ENCODE data around the gene PHF14.

DNA sequence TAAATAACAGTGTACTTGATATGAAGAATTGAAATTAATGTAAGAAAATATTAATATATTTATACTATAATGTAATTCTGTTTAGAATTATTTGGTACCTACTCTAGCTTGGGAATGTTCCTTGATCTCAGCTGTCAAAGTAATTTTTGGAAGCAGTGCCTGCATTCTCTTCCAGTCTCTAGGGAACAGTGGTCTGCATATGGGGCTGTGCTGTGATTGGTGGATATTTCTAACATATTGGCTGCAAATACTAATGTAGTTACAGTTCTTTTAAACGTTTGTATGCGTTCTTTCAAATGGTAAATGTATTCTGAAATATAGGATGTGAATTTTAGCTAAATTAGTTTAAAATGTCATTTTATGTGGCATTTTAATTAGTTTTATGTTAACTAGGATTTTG is 87.2 kb downstream of the PHF14 start:
- TF ChIP-seq POLR2A (IDR thresholded peaks at IDR 0.05), result no peak
- TF ChIP-seq, protein P1, sequence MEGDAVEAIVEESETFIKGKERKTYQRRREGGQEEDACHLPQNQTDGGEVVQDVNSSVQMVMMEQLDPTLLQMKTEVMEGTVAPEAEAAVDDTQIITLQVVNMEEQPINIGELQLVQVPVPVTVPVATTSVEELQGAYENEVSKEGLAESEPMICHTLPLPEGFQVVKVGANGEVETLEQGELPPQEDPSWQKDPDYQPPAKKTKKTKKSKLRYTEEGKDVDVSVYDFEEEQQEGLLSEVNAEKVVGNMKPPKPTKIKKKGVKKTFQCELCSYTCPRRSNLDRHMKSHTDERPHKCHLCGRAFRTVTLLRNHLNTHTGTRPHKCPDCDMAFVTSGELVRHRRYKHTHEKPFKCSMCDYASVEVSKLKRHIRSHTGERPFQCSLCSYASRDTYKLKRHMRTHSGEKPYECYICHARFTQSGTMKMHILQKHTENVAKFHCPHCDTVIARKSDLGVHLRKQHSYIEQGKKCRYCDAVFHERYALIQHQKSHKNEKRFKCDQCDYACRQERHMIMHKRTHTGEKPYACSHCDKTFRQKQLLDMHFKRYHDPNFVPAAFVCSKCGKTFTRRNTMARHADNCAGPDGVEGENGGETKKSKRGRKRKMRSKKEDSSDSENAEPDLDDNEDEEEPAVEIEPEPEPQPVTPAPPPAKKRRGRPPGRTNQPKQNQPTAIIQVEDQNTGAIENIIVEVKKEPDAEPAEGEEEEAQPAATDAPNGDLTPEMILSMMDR (IDR thresholded peaks at IDR 0.05), result no peak
